Ishikawa (cell line): ENCODE results near the gene ATP6V1F.

Source experiments
- CEBPB ChIP-seq: IDR thresholded peaks from 2 replicates; pipeline ENCODE4 v1.6.1; 2012
- RAD21 ChIP-seq: IDR thresholded peaks from 2 replicates; pipeline ENCODE4 v1.6.1; 2012; ENCODE audit warnings: low read depth

- TF ChIP-seq CEBPB (no peak), RAD21 (no peak)
Observed at GRCh38 chr7:128884561-128885369, 22.1 kb downstream of the ATP6V1F start.
